Measurements from ENCODE around the gene NBPF1.
A peak's percentile ranks its signal among the peaks of the same experiment; 100 is the strongest.
"Not testable (repeated sequence)": the region's sequence is repeated elsewhere in the genome, so short reads cannot be mapped to it uniquely, and the experiment has no call there.

Gene NBPF1

GRCh38 chr1:16540421-16540893, 72.9 kb downstream of the NBPF1 start:
- not testable (repeated sequence) for DNase-seq

GRCh38 chr1:16537528-16537927, 75.8 kb downstream of the NBPF1 start:
- not testable (repeated sequence) for DNase-seq

GRCh38 chr1:16536796-16537195, 76.6 kb downstream of the NBPF1 start:
- DNase-seq: not testable (repeated sequence)

- not testable (repeated sequence) for DNase-seq
These were observed 77.5 kb downstream of the NBPF1 start for GRCh38 chr1:16535898-16536297.

- DNase-seq: not testable (repeated sequence)
These were observed 77.9 kb downstream of the NBPF1 start for GRCh38 chr1:16535487-16535886.

- DNase-seq: peak; percentile 39
These were observed 78.4 kb downstream of the NBPF1 start for GRCh38 chr1:16534829-16535456.

GRCh38 chr1:16534239-16534828, 79.0 kb downstream of the NBPF1 start:
- DNase-seq: not testable (repeated sequence)

GRCh38 chr1:16532235-16532991, 81.0 kb downstream of the NBPF1 start:
- not testable (repeated sequence) for DNase-seq

GRCh38 chr1:16528338-16528737, 85.0 kb downstream of the NBPF1 start:
- not testable (repeated sequence) for DNase-seq

GRCh38 chr1:16525769-16526168, 87.6 kb downstream of the NBPF1 start:
- DNase-seq: not testable (repeated sequence)

GRCh38 chr1:16521679-16522078, 91.7 kb downstream of the NBPF1 start:
- DNase-seq: not testable (repeated sequence)

- no peak for DNase-seq
These were observed 92.1 kb downstream of the NBPF1 start for GRCh38 chr1:16521288-16521583.

GRCh38 chr1:16520435-16521287, 92.7 kb downstream of the NBPF1 start:
- DNase-seq: not testable (repeated sequence)

- not testable (repeated sequence) for DNase-seq
These were observed 94.0 kb downstream of the NBPF1 start for GRCh38 chr1:16519255-16519951.

- not testable (repeated sequence) for DNase-seq
These were observed 94.5 kb downstream of the NBPF1 start for GRCh38 chr1:16518913-16519254.

GRCh38 chr1:16516694-16517410, 96.5 kb downstream of the NBPF1 start:
- not testable (repeated sequence) for DNase-seq

GRCh38 chr1:16514107-16515055, 99.0 kb downstream of the NBPF1 start, which contains the start of gene RNU1-1:
Gene RNU1-1, minus strand, starts transcription at chr1:16514285.
- peak; percentile 59 for DNase-seq

GRCh38 chr1:16513412-16514106, 99.8 kb downstream of the NBPF1 start:
- DNase-seq: peak; percentile 75

GRCh38 chr1:16512624-16513411, 100.5 kb downstream of the NBPF1 start:
- not testable (repeated sequence) for DNase-seq
